Epithelial cell of proximal tubule (primary cell): ENCODE results near the gene SLC2A8. TPM values are rescaled to one million over a fixed set of nuclear protein-coding genes. Genes with fewer than 3 reads are reported as not detected.

Experiments
- DNase-seq: peaks from one replicate; pipeline ENCODE4 v3.0.0-alpha.2; 2011; ENCODE audit warnings: low read depth
- H3K4me3 ChIP-seq: 2 replicates; pipeline ENCODE4 v1.5.1; 2011; ENCODE audit warnings: low read depth, mild to moderate bottlenecking, low read length
- total RNA-seq: library from RNA; depleted of rRNA; stranded (reverse); fragments of >200 nt; gene quantifications from 2 replicates; pipeline ENCODE4 v1.2.3, GENCODE V29; 2015
- TF ChIP-seq, protein P1 (sequence below): conservative IDR thresholded peaks from 2 replicates; pipeline ENCODE4 v1.5.1; 2012; ENCODE audit warnings: low read depth, mild to moderate bottlenecking, low read length

The SLC2A8 gene
- total RNA-seq, 1 donor from 2014 or later, result 18.2 TPM

DNA sequence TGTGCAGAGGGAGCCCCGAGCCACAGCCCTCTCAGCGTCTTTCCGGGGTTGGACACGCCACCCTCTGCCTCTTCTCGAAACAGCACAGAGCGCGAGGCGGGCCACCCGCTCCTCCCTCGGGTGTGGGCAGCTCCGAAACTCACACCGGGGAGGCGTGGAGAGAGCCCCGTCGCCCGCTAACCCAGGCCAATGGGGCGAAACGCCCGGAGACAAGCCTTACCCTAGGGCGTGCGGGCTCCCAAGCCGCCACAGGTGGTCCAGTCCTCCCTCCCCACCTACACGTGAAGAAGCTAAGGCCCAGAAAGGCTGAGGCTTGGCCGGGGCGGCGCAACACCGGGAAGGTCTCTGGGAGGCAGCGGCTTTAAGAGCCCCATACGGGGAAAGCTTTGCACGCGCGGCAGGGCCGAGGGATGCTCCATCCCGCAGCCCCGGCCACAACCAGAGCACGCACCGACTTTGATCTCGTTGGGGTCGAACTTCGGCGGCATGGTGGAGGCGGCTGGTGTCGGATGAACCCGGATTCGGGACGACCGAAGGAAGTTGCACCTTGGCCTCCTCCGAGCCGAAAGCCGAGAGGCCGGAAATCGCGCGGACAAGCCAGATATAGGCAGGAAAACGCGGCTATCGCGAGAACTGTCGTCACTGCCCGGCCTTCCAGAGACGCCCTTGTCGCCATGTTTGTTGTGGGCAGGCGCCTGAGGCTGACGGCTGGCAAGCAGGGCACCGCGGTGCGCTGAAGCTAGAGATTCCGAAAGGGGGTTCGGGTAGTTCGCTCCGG is 54.0 kb downstream of the SLC2A8 start, which contains the start of the genes LRSAM1 and RPL12:
TSS of gene LRSAM1 (plus strand) at position 681 of the 778 bp plus-strand sequence. CDS start 3,018 bp downstream, outside the sequence.
TSS of gene RPL12 (minus strand) at position 577 of the 778 bp plus-strand sequence. CDS start at position 488, 89 bp downstream.
- DNase-seq, result peak; percentile 52
- H3K4me3 ChIP-seq, result peak within 1 kb of the TSS; percentile 97
- TF ChIP-seq, protein P1, sequence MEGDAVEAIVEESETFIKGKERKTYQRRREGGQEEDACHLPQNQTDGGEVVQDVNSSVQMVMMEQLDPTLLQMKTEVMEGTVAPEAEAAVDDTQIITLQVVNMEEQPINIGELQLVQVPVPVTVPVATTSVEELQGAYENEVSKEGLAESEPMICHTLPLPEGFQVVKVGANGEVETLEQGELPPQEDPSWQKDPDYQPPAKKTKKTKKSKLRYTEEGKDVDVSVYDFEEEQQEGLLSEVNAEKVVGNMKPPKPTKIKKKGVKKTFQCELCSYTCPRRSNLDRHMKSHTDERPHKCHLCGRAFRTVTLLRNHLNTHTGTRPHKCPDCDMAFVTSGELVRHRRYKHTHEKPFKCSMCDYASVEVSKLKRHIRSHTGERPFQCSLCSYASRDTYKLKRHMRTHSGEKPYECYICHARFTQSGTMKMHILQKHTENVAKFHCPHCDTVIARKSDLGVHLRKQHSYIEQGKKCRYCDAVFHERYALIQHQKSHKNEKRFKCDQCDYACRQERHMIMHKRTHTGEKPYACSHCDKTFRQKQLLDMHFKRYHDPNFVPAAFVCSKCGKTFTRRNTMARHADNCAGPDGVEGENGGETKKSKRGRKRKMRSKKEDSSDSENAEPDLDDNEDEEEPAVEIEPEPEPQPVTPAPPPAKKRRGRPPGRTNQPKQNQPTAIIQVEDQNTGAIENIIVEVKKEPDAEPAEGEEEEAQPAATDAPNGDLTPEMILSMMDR, result no peak

DNA sequence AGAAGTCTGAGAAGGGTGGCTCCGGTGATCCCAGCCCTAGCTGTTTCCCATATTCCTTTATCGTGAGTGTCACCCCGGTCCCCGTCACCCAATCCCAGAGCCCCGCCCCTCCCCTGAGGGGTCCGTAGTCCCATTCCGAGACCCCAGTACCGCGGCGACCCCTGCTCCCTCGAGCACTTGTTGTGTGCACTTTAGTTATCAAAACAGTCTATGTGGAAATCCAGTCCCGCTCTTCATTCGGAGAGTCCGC is 54.6 kb downstream of the SLC2A8 start:
- no peak for DNase-seq
- TF ChIP-seq, protein P1, result no peak
- peak overlapping the region; percentile 97 for H3K4me3 ChIP-seq

DNA sequence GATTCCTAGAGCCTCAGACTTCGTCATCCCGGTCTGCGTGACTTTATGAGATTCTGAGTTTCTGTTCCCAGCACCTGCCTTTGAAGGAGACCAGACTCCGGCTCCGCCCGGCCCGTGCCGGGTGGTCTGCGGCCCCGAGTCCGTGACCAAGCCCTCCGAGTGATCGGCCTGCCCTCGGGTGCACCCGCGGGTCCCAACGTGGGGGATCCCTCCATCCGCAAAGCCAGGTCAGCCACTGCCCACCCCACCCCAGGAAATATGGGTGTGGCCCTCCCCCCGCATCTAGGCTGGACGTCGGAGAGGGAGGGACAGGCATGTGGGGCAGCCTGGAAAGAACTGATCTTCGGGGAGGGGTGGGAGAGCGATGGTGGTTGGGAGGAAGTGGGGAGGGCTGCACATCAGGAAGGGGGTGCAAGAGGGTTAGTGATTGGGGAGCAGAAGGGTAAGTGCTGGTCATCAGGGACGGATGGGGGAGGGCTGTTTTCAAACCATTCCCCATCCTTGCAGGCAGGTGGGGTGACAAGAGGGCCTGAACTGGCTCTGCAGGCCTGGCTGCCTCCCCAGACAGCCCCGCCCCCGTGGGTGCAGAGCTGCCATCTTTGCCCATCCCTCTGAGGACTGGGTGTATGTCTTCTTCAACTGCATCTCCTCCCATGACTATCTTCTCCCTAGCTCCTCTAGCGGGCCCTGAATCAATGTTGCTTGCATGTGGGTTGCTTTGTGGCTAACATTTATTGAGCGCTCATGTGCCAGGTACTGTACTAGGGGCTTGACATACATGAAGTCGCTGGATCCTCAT is 55.1 kb downstream of the SLC2A8 start:
- TF ChIP-seq, protein P1, result no peak
- H3K4me3 ChIP-seq, result peak overlapping the region; percentile 97
- no peak for DNase-seq

DNA sequence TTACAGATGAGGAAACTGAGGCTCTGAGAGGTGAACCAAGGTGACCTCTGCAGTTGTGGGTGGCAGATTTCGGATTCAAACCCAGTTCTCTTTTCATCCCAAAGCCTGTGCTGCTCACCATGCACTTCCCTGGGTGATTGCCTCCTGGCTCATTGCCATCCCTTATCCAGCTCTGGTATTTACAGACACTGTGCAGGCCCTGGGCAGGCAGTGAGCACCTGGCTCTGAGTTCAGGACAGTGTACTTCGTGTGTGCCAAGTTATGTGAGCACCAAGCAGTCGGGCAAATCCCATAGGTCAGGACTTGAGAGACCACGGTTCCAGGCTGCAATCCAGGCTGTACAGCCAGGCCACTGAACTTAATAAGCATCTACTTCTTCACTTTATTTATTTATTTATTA is 55.7 kb downstream of the SLC2A8 start:
- TF ChIP-seq, protein P1, result no peak
- H3K4me3 ChIP-seq, result peak overlapping the region; percentile 97
- no peak for DNase-seq

DNA sequence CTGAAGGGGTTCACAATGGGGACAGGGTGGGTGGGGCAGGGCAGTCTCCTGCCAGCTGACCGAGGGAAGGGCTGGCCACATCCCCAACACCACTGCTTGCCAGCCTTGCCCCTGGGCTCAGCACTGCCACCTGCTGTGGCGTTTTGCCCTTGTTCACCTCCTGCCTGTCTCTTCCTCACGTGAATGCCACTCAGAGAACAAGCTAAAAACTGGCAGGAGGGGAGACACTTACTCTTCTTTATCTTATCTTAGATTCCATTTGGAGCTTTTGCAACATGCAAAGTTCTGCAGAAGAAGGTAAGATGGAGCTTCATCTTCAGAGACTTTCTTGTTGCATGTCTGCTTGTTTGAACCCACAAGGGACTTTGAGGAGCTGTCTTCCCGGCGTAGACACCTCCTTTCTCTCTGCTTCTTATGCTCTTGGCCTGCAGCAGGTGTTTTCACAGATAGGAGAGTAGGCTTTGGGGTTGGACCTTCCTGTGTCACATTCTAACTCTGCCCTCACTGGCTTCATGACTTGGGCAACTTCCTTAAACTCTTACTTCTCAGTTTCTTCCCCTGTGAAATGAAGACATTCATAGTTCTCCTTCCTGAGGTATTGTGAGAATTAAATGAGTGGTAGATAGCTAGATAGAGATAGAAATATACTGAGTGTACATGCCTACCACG is 58.5 kb downstream of the SLC2A8 start:
- DNase-seq, result no peak

DNA sequence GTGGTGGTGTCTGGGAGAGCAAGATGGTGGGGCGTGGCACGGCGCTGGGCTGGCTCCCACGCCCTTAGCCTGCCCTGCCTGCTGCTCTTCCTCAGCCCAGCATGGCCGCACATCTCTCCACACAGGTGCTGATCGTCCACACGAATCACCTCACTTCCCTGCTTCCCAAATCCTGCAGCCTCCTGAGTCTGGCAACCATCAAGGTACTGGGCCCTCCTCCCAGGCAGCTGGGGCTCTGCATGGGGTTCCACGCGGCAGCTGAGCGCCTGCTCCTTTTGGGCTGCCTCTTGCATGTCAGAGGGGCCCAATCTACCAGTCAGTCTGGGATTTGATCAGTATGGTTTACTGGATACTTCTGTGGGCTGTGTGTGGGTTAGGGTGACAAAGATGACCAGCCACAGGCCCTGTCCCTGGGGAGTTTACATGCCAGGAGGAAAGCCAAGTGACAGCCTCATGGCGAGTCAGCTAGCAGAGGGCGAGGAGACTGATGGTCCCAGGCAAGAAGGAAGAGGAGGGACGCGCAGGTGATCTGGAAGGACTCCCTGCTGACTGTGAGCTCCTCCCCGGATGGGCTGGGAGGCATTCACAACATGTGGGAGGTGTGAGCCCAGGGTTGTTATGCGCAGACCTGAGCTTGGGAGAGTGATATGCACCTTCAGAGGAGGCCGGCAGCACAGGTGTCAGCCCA is 60.4 kb downstream of the SLC2A8 start:
- no peak for DNase-seq
- H3K4me3 ChIP-seq, result no peak overlapping the region
- TF ChIP-seq, protein P1, result no peak

More for the DNA sequence above, 58.5 kb downstream of the SLC2A8 start:
- no peak overlapping the region for H3K4me3 ChIP-seq
- TF ChIP-seq, protein P1, result peak; percentile 50
